Measurements from ENCODE around the gene PDGFB.
"Not testable (repeated sequence)": the region's sequence is repeated elsewhere in the genome, so short reads cannot be mapped to it uniquely, and the experiment has no call there.

Gene PDGFB

DNA sequence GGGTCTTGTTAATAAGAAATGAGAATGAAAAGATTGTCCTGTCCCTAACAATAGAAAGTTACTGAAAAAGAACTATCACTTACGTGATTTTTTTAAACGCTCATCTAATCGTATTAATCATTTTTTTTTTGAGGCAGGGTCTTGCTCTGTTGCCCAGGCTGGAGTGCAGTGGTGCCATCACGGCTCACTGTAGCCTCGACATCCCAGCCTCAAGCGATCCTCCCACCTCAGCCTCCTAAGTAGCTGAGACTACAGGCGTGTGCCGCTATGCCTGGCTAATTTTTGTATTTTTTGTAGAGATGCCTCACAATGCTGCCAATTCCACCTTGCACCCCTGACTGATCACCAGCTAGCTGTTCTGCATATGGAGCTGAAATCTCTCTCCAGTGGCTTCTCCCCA is 15.7 kb downstream of the PDGFB start:
- no peak for TF ChIP-seq POLR2A (IDR thresholded peaks at IDR 0.05; ENCODE audit: low read depth, low read length)
- FAIRE-seq = no peak
- no peak for DNase-seq (ENCODE audit: insufficient read length, low spot score)

DNA sequence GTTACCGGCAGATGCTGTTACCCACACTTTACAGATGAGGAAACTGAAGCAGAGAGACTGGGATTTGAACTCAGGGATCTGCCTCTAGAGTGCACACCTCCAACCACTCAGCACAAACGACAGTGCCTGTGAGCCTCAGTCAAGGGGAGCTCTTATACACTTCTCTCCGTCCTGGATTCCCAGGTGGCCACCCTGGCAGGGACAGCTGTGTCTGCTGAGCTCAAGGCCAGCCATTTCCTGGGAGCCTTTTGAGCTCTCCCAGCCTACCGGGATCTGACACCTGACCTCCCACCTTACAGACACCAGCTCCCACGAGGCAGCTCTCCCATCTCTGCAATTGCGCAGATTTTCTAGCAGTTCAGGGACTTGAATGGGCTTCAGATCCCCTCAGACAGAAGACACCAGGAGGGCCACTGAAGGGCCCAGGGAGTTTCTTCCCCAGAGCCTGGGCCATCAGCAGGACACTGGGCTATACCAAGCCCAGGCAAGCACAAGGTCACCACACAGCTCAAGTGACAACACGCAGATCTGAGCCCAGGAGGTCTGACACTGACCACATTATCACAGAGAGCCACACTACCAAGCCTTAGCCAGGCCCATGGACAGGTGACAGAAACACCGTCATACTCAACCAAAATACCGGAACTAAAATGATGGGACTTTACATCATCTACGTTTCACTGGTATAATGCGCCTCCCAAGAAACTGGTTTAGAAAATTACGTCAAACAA is 17.1 kb downstream of the PDGFB start:
- DNase-seq (ENCODE audit: insufficient read length, low spot score) = no peak
- no peak for TF ChIP-seq POLR2A (IDR thresholded peaks at IDR 0.05; ENCODE audit: low read depth, low read length)
- no peak for FAIRE-seq

DNA sequence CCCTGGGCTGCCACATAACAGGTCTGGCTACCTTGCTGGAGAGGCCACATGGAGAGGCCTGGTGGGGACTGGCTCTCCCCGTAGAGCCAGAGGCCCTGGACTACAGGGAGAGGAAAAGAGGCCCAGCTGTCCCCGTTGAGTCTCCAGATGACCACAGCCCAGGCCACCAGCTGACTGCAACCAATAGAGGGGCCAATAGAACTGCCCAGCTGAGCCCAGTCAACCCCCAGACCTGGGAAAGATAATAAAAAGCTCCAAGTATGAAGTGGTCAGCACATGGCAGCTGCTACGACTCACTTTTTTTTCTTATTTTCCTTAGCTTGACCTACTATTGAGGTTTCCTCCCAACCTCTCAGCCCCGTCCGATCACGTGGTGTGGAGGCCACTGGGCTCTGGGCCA is 18.4 kb downstream of the PDGFB start:
- no peak for DNase-seq (ENCODE audit: insufficient read length, low spot score)
- no peak for FAIRE-seq
- no peak for TF ChIP-seq POLR2A (IDR thresholded peaks at IDR 0.05; ENCODE audit: low read depth, low read length)

DNA sequence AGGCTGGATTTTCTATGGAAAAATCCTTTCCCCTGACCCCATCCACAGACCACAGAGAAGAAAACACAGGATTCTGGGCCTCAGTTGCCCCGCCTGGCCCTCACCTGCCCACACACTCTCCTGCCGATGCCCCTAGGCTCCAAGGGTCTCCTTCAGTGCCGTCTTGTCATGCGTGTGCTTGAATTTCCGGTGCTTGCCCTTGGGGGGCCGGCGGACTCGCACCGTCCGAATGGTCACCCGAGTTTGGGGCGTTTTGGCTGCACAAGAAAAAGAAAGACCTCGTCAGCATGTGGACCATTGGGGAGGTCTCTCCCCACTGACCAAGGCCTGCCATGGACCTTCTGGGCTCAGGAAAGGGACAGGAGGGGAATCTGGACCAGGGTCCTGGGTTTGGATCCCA is 19.2 kb downstream of the PDGFB start:
- DNase-seq (ENCODE audit: insufficient read length, low spot score) = no peak
- no peak for TF ChIP-seq POLR2A (IDR thresholded peaks at IDR 0.05; ENCODE audit: low read depth, low read length)
- FAIRE-seq = no peak

DNA sequence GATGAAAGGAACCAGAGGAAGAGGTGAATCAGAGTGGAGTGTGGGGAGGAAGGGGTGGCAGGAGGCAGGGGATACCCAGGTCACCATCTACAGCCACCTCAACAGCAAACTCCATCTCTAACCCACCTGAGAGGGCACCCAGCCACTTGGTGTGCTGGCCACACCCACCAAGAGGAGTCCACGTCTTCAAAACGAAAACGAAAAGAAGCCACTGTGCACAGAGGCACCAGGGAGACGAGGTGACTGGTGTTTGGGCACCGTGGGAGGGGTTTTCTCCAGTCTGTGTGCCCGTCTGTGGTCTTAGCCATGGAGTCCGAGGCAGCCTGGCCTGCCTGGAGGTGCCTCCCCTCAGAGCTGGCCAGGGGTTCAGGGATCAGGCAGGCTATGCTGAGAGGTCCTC is 20.2 kb downstream of the PDGFB start:
- DNase-seq (ENCODE audit: insufficient read length, low spot score) = no peak
- no peak for TF ChIP-seq POLR2A (IDR thresholded peaks at IDR 0.05; ENCODE audit: low read depth, low read length)
- no peak for FAIRE-seq

DNA sequence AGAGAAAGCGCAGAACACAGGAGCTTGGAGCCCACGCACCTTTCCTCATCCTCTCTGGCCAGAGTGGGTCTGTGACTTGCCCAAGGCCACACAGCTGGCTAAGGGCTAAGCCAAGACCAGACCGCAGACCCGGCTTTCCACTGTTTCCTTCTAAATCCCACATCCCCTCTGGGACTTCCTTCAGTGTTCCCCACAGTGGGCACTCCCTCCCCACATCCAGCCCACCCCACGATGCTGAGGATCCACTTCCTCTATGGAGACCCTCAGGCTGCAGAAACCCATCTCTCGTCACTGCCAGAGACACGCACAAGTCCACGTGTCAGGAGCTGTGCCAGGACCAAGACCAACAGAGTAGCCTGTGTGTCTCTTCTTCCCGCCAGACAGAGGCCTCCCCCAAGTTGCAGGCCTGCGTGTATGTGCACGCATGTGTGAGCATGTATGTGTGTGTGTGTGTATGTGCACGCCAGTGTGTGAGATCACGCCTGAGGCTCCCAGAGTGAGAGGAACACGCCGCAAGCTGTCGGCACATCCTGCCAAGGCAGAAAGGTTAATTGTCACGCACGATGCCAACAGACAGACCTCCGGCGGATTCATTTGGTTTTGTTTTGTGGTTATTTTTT is 21.6 kb downstream of the PDGFB start:
- TF ChIP-seq POLR2A (IDR thresholded peaks at IDR 0.05; ENCODE audit: low read depth, low read length) = no peak
- FAIRE-seq (no peak), DNase-seq (ENCODE audit: insufficient read length, low spot score) (no peak)

DNA sequence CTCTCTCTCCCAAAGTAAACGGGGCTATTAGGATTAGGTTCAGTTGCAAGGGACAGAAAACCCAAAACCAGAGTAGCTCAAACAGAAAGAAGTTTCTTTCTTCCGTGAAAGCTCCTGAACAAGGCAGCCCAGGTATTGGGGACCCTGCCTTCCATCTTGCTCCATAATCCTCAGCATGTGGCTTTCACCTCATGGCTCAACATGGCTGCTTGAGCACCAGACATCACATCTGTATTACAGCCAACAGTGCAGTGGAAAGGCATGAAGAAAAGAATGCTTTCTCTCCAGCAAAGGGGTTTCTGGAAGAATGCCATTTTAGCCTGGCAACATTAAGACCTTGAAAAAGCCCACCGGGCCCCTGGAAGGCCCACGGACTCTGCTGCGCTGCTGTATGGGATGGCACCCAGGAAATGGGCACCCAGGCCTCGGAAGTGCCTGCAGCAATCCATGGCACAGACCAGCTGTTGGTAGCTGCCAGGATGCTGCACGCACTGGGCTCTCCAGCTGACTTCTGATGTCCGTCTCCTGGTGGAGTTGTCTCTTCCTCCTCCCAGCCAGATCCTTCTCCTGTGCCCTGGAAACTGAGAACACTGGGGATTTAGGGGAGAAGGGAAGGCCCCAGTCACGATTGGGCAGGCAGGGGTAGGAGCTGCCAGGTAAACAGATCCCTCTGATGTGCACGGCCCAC is 22.6 kb downstream of the PDGFB start:
- no peak for TF ChIP-seq POLR2A (IDR thresholded peaks at IDR 0.05; ENCODE audit: low read depth, low read length)
- FAIRE-seq = no peak
- no peak for DNase-seq (ENCODE audit: insufficient read length, low spot score)

DNA sequence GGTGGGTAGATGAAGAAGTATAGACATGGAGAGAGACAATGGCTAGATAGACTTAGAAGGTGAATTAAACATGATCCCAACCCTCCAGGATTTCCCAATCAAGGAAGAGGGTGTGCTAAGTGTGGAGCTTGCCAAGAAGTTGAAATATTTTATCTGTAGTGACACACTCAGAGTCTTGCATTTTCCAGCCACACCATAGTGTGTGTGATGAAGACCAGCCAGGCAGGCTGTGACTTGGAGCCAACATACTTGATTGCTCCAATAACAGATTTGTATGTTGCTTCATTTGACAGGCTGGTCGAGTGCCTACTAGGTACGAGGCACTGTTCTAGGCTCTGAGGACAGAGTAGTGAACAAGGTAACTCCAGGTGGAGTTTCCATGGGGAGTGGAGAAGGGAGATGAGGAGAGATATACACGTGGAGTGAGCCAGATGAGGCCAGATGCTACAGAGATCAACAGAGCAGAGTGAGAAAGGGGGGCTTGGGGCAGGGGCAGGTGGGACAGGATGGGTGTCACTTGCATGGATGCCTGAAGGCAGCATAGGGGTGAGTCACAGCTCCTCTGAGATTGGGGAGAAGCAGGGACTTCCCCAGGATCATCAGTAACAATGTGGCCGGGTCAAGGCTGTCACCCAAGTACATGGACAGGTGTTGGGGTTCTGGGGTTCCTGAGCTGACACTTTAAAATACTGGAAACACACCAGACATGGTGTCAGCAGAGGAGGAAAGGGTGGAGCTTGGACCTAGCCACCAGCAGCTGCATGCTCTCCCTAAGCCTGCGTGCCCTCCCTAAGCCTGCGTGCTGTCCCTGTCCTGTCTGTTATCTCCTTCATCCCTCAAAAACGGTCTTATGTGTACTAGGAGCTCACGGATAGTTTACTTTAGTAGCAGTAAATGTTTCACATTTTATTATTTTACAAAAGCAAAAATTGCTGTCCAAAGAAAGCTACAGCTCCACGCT is 23.6 kb downstream of the PDGFB start:
- DNase-seq (ENCODE audit: insufficient read length, low spot score) (no peak), FAIRE-seq (no peak)
- TF ChIP-seq POLR2A (IDR thresholded peaks at IDR 0.05; ENCODE audit: low read depth, low read length) = no peak

DNA sequence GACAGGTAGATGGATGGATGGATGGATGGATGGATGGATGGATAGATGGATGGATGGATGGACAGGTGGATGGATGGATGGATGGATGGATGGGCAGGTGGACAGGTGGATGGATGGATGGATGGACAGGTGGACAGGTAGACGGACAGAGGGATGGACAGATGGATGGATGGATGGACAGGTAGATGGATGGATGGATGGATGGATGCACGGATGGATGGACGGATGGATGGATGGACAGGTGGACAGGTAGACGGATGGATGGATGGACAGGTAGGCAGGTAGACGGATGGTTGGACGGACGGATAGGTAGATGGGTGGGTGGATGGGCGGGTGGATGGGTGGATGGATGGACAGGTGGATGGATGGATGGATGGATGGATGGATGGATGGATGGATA is 24.3 kb downstream of the PDGFB start:
- DNase-seq (ENCODE audit: insufficient read length, low spot score) (no peak), FAIRE-seq (no peak)
- no peak for TF ChIP-seq POLR2A (IDR thresholded peaks at IDR 0.05; ENCODE audit: low read depth, low read length)

DNA sequence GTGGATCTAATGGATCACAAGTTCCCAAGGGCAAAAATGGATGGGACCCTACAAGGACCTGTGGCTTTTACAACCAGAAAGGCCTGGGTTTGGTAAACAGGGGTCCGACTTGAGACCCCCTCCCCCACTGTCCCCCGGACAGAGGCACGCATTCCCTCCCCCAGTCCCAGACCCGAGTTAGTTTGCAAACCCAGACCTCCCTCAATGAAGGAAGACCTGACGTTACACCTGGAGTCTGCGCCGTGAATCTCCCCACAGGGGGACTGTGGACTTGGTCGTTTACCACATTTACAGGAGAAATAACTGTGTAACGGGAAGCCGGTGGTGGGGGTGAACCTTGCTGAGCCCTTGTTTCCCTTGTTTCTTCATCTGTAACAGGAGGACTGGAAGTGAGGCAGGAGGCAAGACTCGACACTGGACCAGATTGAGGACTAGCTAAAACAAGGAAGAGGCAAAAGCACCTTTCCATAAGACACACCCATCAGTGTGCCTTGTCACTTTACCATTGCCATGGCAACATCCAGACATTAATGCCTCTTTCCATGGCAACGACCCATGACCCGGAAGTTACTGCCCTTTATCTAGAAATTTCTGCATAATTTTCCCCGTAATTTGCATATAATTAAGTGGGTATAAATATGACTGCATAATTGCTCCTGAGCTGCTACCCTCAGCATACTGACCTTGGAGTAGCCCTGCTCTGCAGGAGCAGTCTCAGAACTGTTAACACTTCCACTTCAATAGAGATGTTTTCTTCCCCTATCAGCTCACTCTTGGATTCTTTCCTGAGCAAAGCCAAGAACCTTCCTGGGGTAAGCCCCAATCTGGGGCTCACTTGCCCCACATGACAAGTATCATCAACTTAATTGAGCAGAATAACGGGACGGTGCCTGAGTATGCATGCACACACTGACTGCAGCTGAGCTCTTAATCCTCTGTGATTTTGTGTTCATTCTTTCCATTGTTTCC is 25.4 kb downstream of the PDGFB start:
- DNase-seq (ENCODE audit: insufficient read length, low spot score) (no peak), FAIRE-seq (no peak)
- TF ChIP-seq POLR2A (IDR thresholded peaks at IDR 0.05; ENCODE audit: low read depth, low read length) = no peak

DNA sequence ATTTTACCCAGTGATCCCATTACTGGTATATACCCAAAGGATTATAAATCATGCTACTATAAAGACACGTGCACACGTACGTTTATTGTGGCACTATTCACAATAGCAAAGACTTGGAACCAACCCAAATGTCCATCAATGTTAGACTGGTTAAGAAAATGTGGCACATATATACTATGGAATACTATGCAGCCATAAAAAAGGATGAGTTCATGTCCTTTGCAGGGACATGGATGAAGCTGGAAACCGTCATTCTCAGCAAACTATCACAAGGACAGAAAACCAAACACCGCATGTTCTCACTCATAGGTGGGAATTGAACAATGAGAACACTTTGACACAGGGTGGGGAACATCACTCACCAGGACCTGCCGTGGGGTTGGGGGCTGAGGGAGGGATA is 26.4 kb downstream of the PDGFB start:
- DNase-seq (ENCODE audit: insufficient read length, low spot score); FAIRE-seq: not testable (repeated sequence)

DNA sequence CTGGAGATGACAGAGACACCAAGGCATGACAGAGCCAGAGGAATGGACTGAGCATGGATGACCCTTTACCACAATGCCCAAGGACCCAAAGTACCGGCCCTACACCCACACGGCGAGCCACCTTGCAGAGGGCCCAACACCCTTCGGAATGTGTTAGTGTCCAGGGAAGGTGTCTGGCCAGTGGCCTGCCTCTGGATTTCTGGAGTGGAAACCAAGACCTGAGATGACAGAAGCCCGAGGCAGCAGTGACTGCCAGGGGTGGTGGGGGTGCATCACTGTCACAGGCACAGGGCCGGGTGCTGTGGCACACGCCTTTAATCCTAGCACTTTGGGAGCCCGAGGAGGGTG is 28.7 kb downstream of the PDGFB start:
- TF ChIP-seq POLR2A (IDR thresholded peaks at IDR 0.05; ENCODE audit: low read depth, low read length) = no peak
- FAIRE-seq = no peak
- DNase-seq (ENCODE audit: insufficient read length, low spot score) = no peak
